NT2/D1 (cell line): ENCODE measurements around the gene PSIP1.

Source experiments
- DNase-seq: peaks from one replicate; pipeline ENCODE4 v3.0.0-alpha.2; 2011; ENCODE audit warnings: low read depth, low spot score
- H3K27me3 ChIP-seq: 2 replicates; pipeline ENCODE4 v1.6.0; 2011; ENCODE audit warnings: mild to moderate bottlenecking; ENCODE audit not compliant: insufficient read length, insufficient read depth
- H3K36me3 ChIP-seq: 2 replicates; pipeline ENCODE4 v1.6.1; 2011; ENCODE audit warnings: mild to moderate bottlenecking, low read length, mixed read lengths; ENCODE audit not compliant: insufficient read depth, insufficient read length
- H3K4me1 ChIP-seq: 2 replicates; pipeline ENCODE4 v1.5.1; 2011; ENCODE audit not compliant: insufficient read depth, insufficient read length
- H3K4me3 ChIP-seq: 2 replicates; pipeline ENCODE4 v1.5.1; 2011; ENCODE audit warnings: low read depth; ENCODE audit not compliant: insufficient read length
- H3K9ac ChIP-seq: 2 replicates; pipeline ENCODE4 v1.6.0; 2011; ENCODE audit warnings: low read depth; ENCODE audit not compliant: insufficient read length
- H3K9me3 ChIP-seq: 2 replicates; pipeline ENCODE4 v1.5.1; 2011; ENCODE audit warnings: mild to moderate bottlenecking, low read length; ENCODE audit not compliant: insufficient read depth
- SUZ12 ChIP-seq: IDR thresholded peaks from 2 replicates; pipeline ENCODE4 v1.6.1; 2011; ENCODE audit not compliant: insufficient read length, insufficient read depth; ENCODE audit errors: extremely low read depth
- YY1 ChIP-seq: IDR thresholded peaks from 2 replicates; pipeline ENCODE4 v1.6.1; 2011; ENCODE audit not compliant: insufficient read length, insufficient read depth
- ZNF274 ChIP-seq: IDR thresholded peaks from 2 replicates; pipeline ENCODE4 v1.6.1; 2011; ENCODE audit warnings: mild to moderate bottlenecking, low read depth, low read length

The PSIP1 gene

DNA sequence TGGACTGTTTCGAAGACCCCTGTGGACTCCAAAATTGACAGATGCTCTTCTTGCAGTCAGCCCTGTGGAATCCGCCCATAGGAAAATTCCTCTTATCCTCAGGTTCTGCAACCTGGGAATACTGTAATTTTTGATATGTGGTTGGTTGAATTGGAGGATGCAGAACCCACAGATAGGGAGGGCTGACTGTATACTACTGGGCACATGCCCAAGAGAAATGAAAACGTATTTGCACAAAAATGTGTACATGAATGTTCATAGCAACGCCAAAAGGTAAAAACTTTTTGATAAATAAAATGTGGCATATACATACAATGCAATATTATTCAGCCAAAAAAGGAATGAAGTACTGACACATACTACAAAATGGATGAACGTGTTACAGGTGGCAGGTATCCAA, 90.0 kb downstream of the PSIP1 start:
- H3K27me3 ChIP-seq = no peaks in the 10 kb centered on the region
- no peaks in the 10 kb centered on the region for H3K9me3 ChIP-seq
- DNase-seq = no peak
- peaks cover 19% of the 10 kb centered on the region for H3K36me3 ChIP-seq
- H3K4me1 ChIP-seq = no peaks in the 10 kb centered on the region
- TF ChIP-seq YY1 (no peak), ZNF274 (no peak), SUZ12 (no peak)
- no peak overlapping the region for H3K4me3 ChIP-seq
- no peak overlapping the region for H3K9ac ChIP-seq

DNA sequence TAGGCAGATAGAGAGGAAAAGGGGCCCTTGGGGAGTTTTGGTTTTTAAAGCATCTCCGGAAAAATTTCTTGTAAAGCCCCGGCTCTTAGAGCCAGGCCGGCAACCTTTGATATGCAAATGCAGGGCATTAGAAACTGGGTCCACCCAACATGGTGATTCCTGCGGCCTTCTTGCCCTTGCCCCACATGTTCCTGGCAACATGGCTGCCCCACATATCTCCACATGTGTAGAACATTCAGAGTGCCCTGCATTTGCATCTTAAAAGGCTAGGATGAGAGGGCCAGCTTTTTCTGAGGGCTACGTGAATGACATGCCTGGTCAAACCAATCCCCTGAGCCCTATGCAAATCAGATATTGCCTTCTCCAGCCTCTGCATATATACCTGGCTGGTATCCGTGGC, 93.1 kb downstream of the PSIP1 start:
- Histone ChIP-seq H3K9me3 (no peaks in the 10 kb centered on the region), H3K4me1 (no peaks in the 10 kb centered on the region), H3K27me3 (no peaks in the 10 kb centered on the region), H3K36me3 (no peaks in the 10 kb centered on the region), H3K4me3 (no peak overlapping the region), H3K9ac (no peak overlapping the region)
- TF ChIP-seq YY1 (no peak), SUZ12 (no peak), ZNF274 (no peak)
- DNase-seq = no peak

GRCh38 chr9:15416880-15417279, 93.9 kb downstream of the PSIP1 start:
- DNase-seq = peak; percentile 42
- TF ChIP-seq ZNF274 = no peak
- TF ChIP-seq YY1 = no peak
- TF ChIP-seq SUZ12 = no peak
- Histone ChIP-seq H3K36me3 (no peaks in the 10 kb centered on the region), H3K9me3 (no peaks in the 10 kb centered on the region), H3K9ac (no peak overlapping the region), H3K27me3 (no peaks in the 10 kb centered on the region), H3K4me3 (no peak overlapping the region), H3K4me1 (no peaks in the 10 kb centered on the region)
